ENCODE results near the gene ME1. TPM values are rescaled to one million over a fixed set of nuclear protein-coding genes. Genes with fewer than 3 reads are reported as not detected.
"Not testable (repeated sequence)": the region's sequence is repeated elsewhere in the genome, so short reads cannot be mapped to it uniquely, and the experiment has no call there.

Gene ME1
- total RNA-seq, 3 donors from 2014 or later: 2.6 to 10.4 (median 7.3) TPM

- no peak for ATAC-seq
Measured at GRCh38 chr6:83359638-83360037, 71.2 kb downstream of the ME1 start.

GRCh38 chr6:83354747-83355146 lies 76.1 kb downstream of the ME1 start:
- Histone ChIP-seq H3K36me3 (ENCODE audit: low read depth) (no peaks in the 10 kb centered on the region), H3K4me3 (no peak overlapping the region), H3K4me1 (ENCODE audit: low read depth) (no peaks in the 10 kb centered on the region), H3K9me3 (peaks cover 5% of the 10 kb centered on the region)
- intact Hi-C loops (cut with DNase I, micrococcal nuclease): no loop called here
- no peak for TF ChIP-seq CTCF (IDR thresholded peaks at IDR 0.05)
- no peak for DNase-seq
- ATAC-seq: no peak

More at GRCh38 chr6:83359638-83360037, 71.2 kb downstream of the ME1 start:
- Histone ChIP-seq H3K36me3 (ENCODE audit: low read depth) (no peaks in the 10 kb centered on the region), H3K4me1 (ENCODE audit: low read depth) (no peaks in the 10 kb centered on the region), H3K4me3 (no peak overlapping the region), H3K9me3 (peaks cover 7% of the 10 kb centered on the region)
- TF ChIP-seq CTCF (IDR thresholded peaks at IDR 0.05): no peak
- intact Hi-C loops (cut with DNase I, micrococcal nuclease): no loop called here
- DNase-seq: no peak

- no peaks in the 10 kb centered on the region for H3K36me3 ChIP-seq (ENCODE audit: low read depth)
- no peak for TF ChIP-seq CTCF (IDR thresholded peaks at IDR 0.05)
- ATAC-seq (no peak), DNase-seq (no peak)
- no peaks in the 10 kb centered on the region for H3K9me3 ChIP-seq
- H3K4me1 ChIP-seq (ENCODE audit: low read depth): no peaks in the 10 kb centered on the region
- no peak overlapping the region for H3K4me3 ChIP-seq
- intact Hi-C loops (cut with DNase I, micrococcal nuclease): no loop called here
Measured at GRCh38 chr6:83352424-83353061, 78.3 kb downstream of the ME1 start.

- no peak for ATAC-seq
- H3K4me3 ChIP-seq: no peak overlapping the region
- no peak for DNase-seq
- H3K4me1 ChIP-seq (ENCODE audit: low read depth): no peaks in the 10 kb centered on the region
- intact Hi-C loops (cut with DNase I, micrococcal nuclease): no loop called here
- H3K9me3 ChIP-seq: no peaks in the 10 kb centered on the region
- no peaks in the 10 kb centered on the region for H3K36me3 ChIP-seq (ENCODE audit: low read depth)
- TF ChIP-seq CTCF (IDR thresholded peaks at IDR 0.05): no peak
Measured at GRCh38 chr6:83343121-83343520, 87.7 kb downstream of the ME1 start.

- ATAC-seq: no peak
- Histone ChIP-seq H3K9me3 (no peaks in the 10 kb centered on the region), H3K4me3 (no peak overlapping the region), H3K4me1 (ENCODE audit: low read depth) (no peaks in the 10 kb centered on the region), H3K36me3 (ENCODE audit: low read depth) (no peaks in the 10 kb centered on the region)
- no peak for TF ChIP-seq CTCF (IDR thresholded peaks at IDR 0.05)
- no peak for DNase-seq
- intact Hi-C loops (cut with DNase I, micrococcal nuclease): no loop called here
Measured at GRCh38 chr6:83341765-83342164, 89.1 kb downstream of the ME1 start.

GRCh38 chr6:83333916-83334315 lies 96.9 kb downstream of the ME1 start:
- ATAC-seq; H3K36me3 ChIP-seq (ENCODE audit: low read depth); H3K4me3 ChIP-seq; H3K9me3 ChIP-seq; DNase-seq; H3K4me1 ChIP-seq (ENCODE audit: low read depth); intact Hi-C loops (cut with DNase I, micrococcal nuclease): not testable (repeated sequence)
